ENCODE measurements around the gene ZBTB7C. TPM values are rescaled to one million over a fixed set of nuclear protein-coding genes. Genes with fewer than 3 reads are reported as not detected.

ZBTB7C gene
- total RNA-seq, 1 experiment from 2014 or later: 0.33 TPM

DNA sequence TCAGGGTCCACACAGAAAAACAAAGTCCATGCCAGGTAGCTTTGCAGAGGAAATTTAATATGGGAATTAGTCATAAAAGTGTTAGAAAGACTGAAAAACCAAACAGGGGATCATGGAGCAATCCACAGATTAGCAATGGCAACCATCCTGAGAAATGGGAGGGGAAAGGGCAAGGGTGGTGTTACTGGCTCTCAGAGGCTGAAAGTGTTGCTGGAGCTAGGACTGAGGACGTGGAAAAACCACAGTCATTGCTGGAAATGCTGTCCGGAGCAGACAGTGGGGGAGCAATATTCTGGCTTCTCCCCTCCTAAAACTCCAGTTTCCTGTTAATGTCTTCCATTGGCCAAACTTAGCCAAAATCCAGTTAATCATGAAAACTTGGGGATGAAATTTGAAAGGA lies 172.4 kb downstream of the ZBTB7C start:
- H3K18ac ChIP-seq (ENCODE audit: insufficient read length, low read depth, low read length): no peak overlapping the region
- no CpG with 5 or more reads among the region's 2 CpGs for WGBS (ENCODE audit: extremely low coverage, insufficient read length, low lambda C conversion rate)
- Mint-ChIP-seq H3K9me3 (peaks cover 6 to 9% of the 10 kb centered on the region in 2 experiments), H3K4me3 (no peak overlapping the region), H3K27ac (no peak overlapping the region), H3K27me3 (ENCODE audit: low read depth) (peaks cover 3% of the 10 kb centered on the region), H3K36me3 (ENCODE audit: insufficient read depth in 1 of 3, low read depth in 3 of 3) (peaks cover 0 to 4% (median 0%) of the 10 kb centered on the region in 3 experiments; a peak in 2 of 7 replicates), H3K4me1 (peaks cover 4% of the 10 kb centered on the region in 2 experiments; a peak in 2 of 4 replicates)
- no peak overlapping the region for H3T11ph ChIP-seq (ENCODE audit: low read length)
- no peak overlapping the region for H2BK20ac ChIP-seq (ENCODE audit: low read depth, low read length, poor library complexity, severe bottlenecking)
- H2BK120ac ChIP-seq (ENCODE audit: low read depth, low read length, poor library complexity, severe bottlenecking): no peak overlapping the region
- H2BK12ac ChIP-seq (ENCODE audit: insufficient read length, low read depth, low read length): no peak overlapping the region
- H2AK5ac ChIP-seq (ENCODE audit: insufficient read length, low read length): no peak overlapping the region
- H3K9me3 ChIP-seq (ENCODE audit: control insufficient read depth, low read depth, low read length): no peaks in the 10 kb centered on the region
- no peak overlapping the region for H2BK15ac ChIP-seq (ENCODE audit: low read depth, low read length)
- no peaks in the 10 kb centered on the region for H4K20me1 ChIP-seq (ENCODE audit: control insufficient read depth, insufficient read depth, insufficient read length)
- H3K56ac ChIP-seq (ENCODE audit: insufficient read length, low read depth, low read length): no peak overlapping the region
- no peak overlapping the region for H3K27ac ChIP-seq (ENCODE audit: insufficient read length, low read depth, low read length)
- H3K4me1 ChIP-seq (ENCODE audit: insufficient read depth, low read length): no peaks in the 10 kb centered on the region
- no peaks in the 10 kb centered on the region for H3K79me1 ChIP-seq (ENCODE audit: insufficient read depth, low read depth, low read length, poor library complexity, severe bottlenecking)
- H2AFZ ChIP-seq (ENCODE audit: low read length): no peak overlapping the region
- TF ChIP-seq, protein P1, sequence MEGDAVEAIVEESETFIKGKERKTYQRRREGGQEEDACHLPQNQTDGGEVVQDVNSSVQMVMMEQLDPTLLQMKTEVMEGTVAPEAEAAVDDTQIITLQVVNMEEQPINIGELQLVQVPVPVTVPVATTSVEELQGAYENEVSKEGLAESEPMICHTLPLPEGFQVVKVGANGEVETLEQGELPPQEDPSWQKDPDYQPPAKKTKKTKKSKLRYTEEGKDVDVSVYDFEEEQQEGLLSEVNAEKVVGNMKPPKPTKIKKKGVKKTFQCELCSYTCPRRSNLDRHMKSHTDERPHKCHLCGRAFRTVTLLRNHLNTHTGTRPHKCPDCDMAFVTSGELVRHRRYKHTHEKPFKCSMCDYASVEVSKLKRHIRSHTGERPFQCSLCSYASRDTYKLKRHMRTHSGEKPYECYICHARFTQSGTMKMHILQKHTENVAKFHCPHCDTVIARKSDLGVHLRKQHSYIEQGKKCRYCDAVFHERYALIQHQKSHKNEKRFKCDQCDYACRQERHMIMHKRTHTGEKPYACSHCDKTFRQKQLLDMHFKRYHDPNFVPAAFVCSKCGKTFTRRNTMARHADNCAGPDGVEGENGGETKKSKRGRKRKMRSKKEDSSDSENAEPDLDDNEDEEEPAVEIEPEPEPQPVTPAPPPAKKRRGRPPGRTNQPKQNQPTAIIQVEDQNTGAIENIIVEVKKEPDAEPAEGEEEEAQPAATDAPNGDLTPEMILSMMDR (conservative IDR thresholded peaks at IDR 0.05): no peak
- H3K14ac ChIP-seq (ENCODE audit: insufficient read depth, low read length): no peak overlapping the region
- no peak overlapping the region for H3K9ac ChIP-seq (ENCODE audit: extremely low read depth, insufficient read length, low read length)
- DNase-seq: no peak
- no peak overlapping the region for H3K23ac ChIP-seq (ENCODE audit: insufficient read length, low read depth, low read length)
- H3K79me2 ChIP-seq (ENCODE audit: insufficient read depth, low read length): no peaks in the 10 kb centered on the region
- H4K5ac ChIP-seq (ENCODE audit: insufficient read length, low read depth, low read length): no peak overlapping the region
- no peak overlapping the region for H4K8ac ChIP-seq (replicated peaks; ENCODE audit: insufficient read length, low read depth, low read length)
- H2BK5ac ChIP-seq (ENCODE audit: insufficient read length, low read length): no peak overlapping the region
- H3K23me2 ChIP-seq (ENCODE audit: insufficient read length, low read depth, low read length, poor library complexity, severe bottlenecking): no peaks in the 10 kb centered on the region
- no peak overlapping the region for H3K4ac ChIP-seq (ENCODE audit: low read depth, low read length)
- no peaks in the 10 kb centered on the region for H3K27me3 ChIP-seq (ENCODE audit: insufficient read depth, low read length)
- no peak overlapping the region for H4K91ac ChIP-seq (ENCODE audit: insufficient read length, low read depth, low read length)
- H3K4me2 ChIP-seq (ENCODE audit: insufficient read depth, insufficient read length, low read length): no peak overlapping the region

All from H9 (cell line).